ENCODE measurements around the gene SPTBN1.

GRCh38 chr2:54670485-54671009, 214.4 kb downstream of the SPTBN1 start:
- no peak for TF ChIP-seq POLR2A (IDR thresholded peaks at IDR 0.05)
- no peak for TF ChIP-seq CTCF (IDR thresholded peaks at IDR 0.05)
- no peak for TF ChIP-seq EP300 (IDR thresholded peaks at IDR 0.05)
- peak; percentile 6 for TF ChIP-seq POLR2AphosphoS5 (IDR thresholded peaks at IDR 0.05)

Measured in gastroesophageal sphincter (tissue), 3 donors.